SK-N-MC (cell line): ENCODE measurements around the gene PAFAH2.

Experiments
- DNase-seq: peaks from one replicate; pipeline ENCODE4 v3.0.0-alpha.2; 2011; ENCODE audit warnings: low read depth, low spot score
- H3K27ac ChIP-seq: fragments of 200-600 bp; sonication (generic); 2 replicates; pipeline ENCODE4 v1.5.1; 2016; ENCODE audit warnings: mixed run types
- H3K36me3 ChIP-seq: fragments of 200-600 bp; sonication (generic); 2 replicates; pipeline ENCODE4 v1.6.1; 2017; ENCODE audit warnings: antibody characterized with exemption, low read length, mixed read lengths; ENCODE audit not compliant: insufficient read depth
- H3K4me3 ChIP-seq: fragments of 200-600 bp; sonication (generic); 2 replicates; pipeline ENCODE4 v1.5.1; 2016
- H3K9ac ChIP-seq: fragments of 200-600 bp; sonication (generic); 2 replicates; pipeline ENCODE4 v1.8.0; 2017; ENCODE audit warnings: mixed run types, mixed read lengths; ENCODE audit not compliant: insufficient read length
- H3K9me3 ChIP-seq: fragments of 200-600 bp; sonication (generic); 2 replicates; pipeline ENCODE4 v1.6.1; 2017; ENCODE audit warnings: low read depth, mild to moderate bottlenecking, antibody characterized with exemption, low read length, moderate library complexity, mixed read lengths
- EZH2 ChIP-seq: fragments of 200-600 bp; sonication (generic); IDR thresholded peaks from one replicate; pipeline ENCODE4 v1.6.1; 2017; ENCODE audit warnings: antibody characterized with exemption
- FOXP2 ChIP-seq: optimal IDR thresholded peaks from 2 replicates; pipeline ENCODE3; 2011; ENCODE audit warnings: mild to moderate bottlenecking, moderate library complexity; ENCODE audit not compliant: insufficient read depth; ENCODE audit errors: extremely low read length, control extremely low read depth
- POLR2AphosphoS5 ChIP-seq: IDR thresholded peaks from 2 replicates; pipeline ENCODE4 v1.6.1; 2012; ENCODE audit warnings: mild to moderate bottlenecking, low read depth, low read length, borderline replicate concordance

PAFAH2 gene

GRCh38 chr1:26027716-26028489, 30.0 kb upstream of the PAFAH2 start:
- no peak overlapping the region for H3K4me3 ChIP-seq
- DNase-seq = no peak

GRCh38 chr1:26025517-26025916, 27.7 kb upstream of the PAFAH2 start:
- Histone ChIP-seq H3K4me3 (no peak overlapping the region), H3K27ac (no peak overlapping the region), H3K9ac (no peak overlapping the region), H3K9me3 (no peaks in the 10 kb centered on the region), H3K36me3 (no peaks in the 10 kb centered on the region)
- DNase-seq = no peak
- no peak for TF ChIP-seq POLR2AphosphoS5
- no peak for TF ChIP-seq FOXP2
- no peak for TF ChIP-seq EZH2

More at GRCh38 chr1:26027716-26028489, 30.0 kb upstream of the PAFAH2 start:
- H3K36me3 ChIP-seq = no peaks in the 10 kb centered on the region
- H3K27ac ChIP-seq = no peak overlapping the region
- TF ChIP-seq EZH2 = no peak
- TF ChIP-seq FOXP2 = no peak
- TF ChIP-seq POLR2AphosphoS5 = no peak
- H3K9me3 ChIP-seq = no peaks in the 10 kb centered on the region
- no peak overlapping the region for H3K9ac ChIP-seq

GRCh38 chr1:26025060-26025459, 27.2 kb upstream of the PAFAH2 start:
- Histone ChIP-seq H3K9ac (no peak overlapping the region), H3K9me3 (no peaks in the 10 kb centered on the region), H3K4me3 (no peak overlapping the region), H3K27ac (no peak overlapping the region), H3K36me3 (no peaks in the 10 kb centered on the region)
- DNase-seq = no peak
- TF ChIP-seq EZH2 (no peak), POLR2AphosphoS5 (no peak), FOXP2 (no peak)

- no peaks in the 10 kb centered on the region for H3K36me3 ChIP-seq
- H3K27ac ChIP-seq = no peak overlapping the region
- no peak overlapping the region for H3K9ac ChIP-seq
- H3K4me3 ChIP-seq = no peak overlapping the region; the same call in 1 of the 2 replicates
- H3K9me3 ChIP-seq = no peaks in the 10 kb centered on the region
- no peak for DNase-seq
- TF ChIP-seq FOXP2 (no peak), EZH2 (no peak), POLR2AphosphoS5 (peak; percentile 15; the same call in 1 of the 2 replicates)
These were observed 26.0 kb upstream of the PAFAH2 start for GRCh38 chr1:26023826-26024225.

DNA sequence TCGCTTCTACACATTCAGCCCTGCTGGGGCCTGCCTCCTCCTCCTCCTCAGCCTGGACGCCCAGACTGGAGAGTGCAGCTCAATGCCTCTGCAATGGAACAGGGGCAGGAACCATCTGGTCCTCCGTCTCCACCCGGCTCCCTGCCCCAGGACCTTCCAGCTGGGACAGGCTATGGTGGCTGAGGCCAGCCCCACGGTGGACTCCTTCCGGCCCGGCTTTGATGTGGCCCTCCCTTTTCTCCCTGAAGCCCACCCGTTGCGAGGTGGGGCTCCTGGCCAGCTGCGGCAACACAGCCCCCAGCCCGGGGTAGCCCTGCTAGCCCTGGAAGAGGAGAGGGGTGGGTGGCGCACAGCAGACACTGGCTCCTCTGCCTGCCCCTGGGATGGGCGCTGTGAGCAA, 25.1 kb upstream of the PAFAH2 start:
- no peak for DNase-seq
- Histone ChIP-seq H3K9me3 (no peaks in the 10 kb centered on the region), H3K9ac (no peak overlapping the region), H3K4me3 (no peak overlapping the region), H3K27ac (no peak overlapping the region), H3K36me3 (no peaks in the 10 kb centered on the region)
- TF ChIP-seq EZH2 = no peak
- no peak for TF ChIP-seq FOXP2
- TF ChIP-seq POLR2AphosphoS5 = no peak

DNA sequence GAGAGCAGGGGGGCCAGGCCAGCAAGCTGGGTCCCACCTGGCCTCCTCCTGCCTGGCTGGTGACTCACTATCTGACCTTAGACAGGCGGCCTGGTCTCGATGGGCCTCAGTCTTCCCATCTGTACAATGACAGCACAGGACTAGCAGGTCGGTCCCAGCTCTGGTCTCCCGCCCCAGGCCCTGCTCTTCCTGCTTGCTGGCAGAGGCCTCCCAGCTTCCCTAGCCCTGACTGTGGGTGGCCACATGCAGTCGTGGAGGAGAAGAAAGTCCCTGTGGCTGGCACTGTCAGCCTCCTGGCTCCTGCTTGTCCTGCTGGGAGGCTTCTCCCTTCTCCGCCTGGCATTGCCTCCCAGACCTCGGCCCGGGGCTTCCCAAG, 24.5 kb upstream of the PAFAH2 start:
- no peaks in the 10 kb centered on the region for H3K36me3 ChIP-seq
- no peak for DNase-seq
- TF ChIP-seq POLR2AphosphoS5 = no peak
- TF ChIP-seq FOXP2 = no peak
- TF ChIP-seq EZH2 = no peak
- no peak overlapping the region for H3K9ac ChIP-seq
- no peak overlapping the region for H3K27ac ChIP-seq
- no peak overlapping the region for H3K4me3 ChIP-seq
- no peaks in the 10 kb centered on the region for H3K9me3 ChIP-seq

GRCh38 chr1:26021647-26022403, 24.0 kb upstream of the PAFAH2 start, which contains the start of gene EXTL1:
Gene EXTL1 (plus strand): TSS chr1:26021775. CDS start chr1:26022647, 872 bp downstream.
- Histone ChIP-seq H3K27ac (no peak within 1 kb of the TSS), H3K36me3 (no peaks in the 10 kb centered on the region), H3K4me3 (no peak within 1 kb of the TSS), H3K9ac (no peak within 1 kb of the TSS), H3K9me3 (no peaks in the 10 kb centered on the region)
- TF ChIP-seq POLR2AphosphoS5 = no peak
- no peak for TF ChIP-seq FOXP2
- TF ChIP-seq EZH2 = no peak
- DNase-seq = no peak

DNA sequence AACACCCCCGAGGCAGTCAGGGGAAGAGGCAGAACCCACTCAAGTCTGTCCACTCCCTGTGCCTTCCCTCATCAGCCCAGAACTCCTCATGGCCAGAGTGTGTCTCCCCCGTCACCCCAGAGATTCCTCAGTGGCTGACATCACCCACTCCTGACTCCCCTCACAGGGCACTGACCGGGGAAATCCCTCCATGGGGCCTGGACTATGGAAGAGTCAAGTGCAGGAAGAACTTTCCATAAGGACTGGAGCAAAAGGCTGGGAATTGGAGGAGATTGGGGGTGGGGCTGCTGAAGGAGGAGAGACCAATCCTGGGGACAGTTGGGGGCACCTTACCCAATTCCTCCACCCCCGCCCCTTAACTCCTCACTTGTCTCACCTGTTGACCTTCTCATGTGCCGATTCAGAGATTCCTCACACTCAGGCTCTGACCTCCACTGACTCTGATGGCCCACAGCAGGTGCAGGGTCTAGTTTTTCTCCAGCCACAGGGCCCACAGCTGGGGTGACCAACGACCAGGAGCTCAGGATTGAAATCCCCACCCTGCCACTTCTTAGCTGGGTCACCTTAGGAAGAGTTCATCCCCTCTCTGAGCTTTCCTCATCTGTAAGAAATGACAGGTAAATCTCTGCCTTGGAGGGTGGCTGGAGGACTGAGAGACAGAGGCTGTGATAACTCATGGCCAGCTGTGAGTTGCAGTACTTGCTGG, 23.2 kb upstream of the PAFAH2 start:
- DNase-seq = no peak
- TF ChIP-seq EZH2 = no peak
- no peak for TF ChIP-seq POLR2AphosphoS5
- TF ChIP-seq FOXP2 = no peak
- H3K4me3 ChIP-seq = no peak overlapping the region
- H3K36me3 ChIP-seq = no peaks in the 10 kb centered on the region
- no peak overlapping the region for H3K27ac ChIP-seq
- no peak overlapping the region for H3K9ac ChIP-seq
- no peaks in the 10 kb centered on the region for H3K9me3 ChIP-seq
